Activated T-helper 9 cell treated with anti-CD3 and anti-CD28 coated beads, Interleukin-2, amount 50 U/mL, for 16 hours (primary cell): ENCODE measurements around the gene NUS1.
"Not testable (repeated sequence)": the region's sequence is repeated elsewhere in the genome, so short reads cannot be mapped to it uniquely, and the experiment has no call there.

ENCODE experiments used
- DNase-seq: peaks from one replicate; pipeline ENCODE4 v3.0.0-alpha.2; 2020; ENCODE audit warnings: low read depth

Gene NUS1

DNA sequence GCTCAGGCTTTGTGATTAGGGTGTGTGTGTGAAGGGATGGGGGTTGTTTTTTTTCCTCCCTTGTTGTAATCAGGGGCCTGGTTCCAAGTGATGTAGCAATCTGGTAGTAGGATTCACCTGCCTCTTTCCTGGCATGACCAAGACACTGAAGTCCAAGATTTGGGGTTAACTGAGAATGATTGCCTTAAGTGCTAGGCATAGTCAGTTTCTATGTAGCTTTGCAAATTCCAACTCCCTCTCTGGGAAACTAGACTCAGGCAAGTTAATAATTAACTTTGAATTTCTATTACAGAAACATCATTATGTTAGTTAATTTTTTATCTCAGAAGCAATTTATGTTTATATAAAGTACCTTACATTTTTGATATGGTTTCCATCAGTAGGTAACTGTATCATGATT lies 43.6 kb downstream of the NUS1 start:
- DNase-seq, result no peak

DNA sequence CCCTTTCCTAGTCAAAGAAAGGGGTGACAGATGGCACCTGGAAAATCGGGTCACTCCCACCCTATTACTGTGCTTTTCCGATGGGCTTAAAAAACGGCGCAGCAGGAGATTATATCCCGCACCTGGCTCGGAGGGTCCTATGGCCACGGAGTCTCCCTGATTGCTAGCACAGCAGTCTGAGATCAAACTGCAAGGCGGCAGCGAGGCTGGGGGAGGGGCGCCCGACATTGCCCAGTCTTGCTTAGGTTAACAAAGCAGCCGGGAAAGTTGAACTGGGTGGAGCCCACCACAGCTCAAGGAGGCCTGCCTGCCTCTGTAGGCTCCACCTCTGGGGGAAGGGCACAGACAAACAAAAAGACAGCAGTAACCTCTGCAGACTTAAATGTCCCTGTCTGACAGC lies 46.3 kb downstream of the NUS1 start:
- DNase-seq, result not testable (repeated sequence)

DNA sequence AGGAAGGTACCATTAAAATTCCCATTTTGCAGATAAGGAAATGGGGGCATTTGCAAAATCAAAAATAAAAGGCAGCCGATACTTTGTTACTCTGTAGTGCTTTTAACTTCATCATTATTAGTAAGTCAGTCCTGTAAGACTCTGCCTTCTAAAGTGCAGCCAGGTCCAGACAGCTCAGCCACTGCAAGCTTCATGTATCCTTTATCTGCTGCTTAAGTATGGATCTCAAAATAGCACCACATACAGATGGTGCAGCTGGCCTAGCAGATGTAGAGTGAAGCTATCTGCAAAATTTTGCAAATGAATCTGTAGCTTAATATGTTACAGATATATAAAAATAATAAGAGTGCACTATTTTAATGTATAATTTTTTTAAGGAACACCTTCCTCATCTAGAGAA lies 53.4 kb downstream of the NUS1 start:
- DNase-seq, result no peak

DNA sequence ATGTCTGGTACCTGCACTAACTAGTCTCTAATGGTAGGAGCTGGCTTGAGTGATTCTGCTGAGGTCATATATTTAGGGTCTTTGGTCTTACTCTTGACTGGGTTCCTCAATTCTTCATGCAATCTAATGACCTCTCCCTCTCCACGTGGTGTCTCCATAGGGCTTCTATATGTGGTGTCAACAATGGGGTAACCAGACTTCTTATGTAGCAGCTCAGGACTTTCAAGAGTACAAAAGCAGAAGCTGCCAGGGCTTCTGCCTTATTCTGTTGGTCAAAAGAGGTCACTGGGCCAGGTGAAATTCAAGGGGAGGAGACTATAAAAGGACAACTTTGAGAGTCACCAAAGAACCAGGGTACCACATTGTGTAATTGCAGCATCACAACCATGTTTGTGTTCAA lies 54.3 kb downstream of the NUS1 start:
- DNase-seq, result no peak

DNA sequence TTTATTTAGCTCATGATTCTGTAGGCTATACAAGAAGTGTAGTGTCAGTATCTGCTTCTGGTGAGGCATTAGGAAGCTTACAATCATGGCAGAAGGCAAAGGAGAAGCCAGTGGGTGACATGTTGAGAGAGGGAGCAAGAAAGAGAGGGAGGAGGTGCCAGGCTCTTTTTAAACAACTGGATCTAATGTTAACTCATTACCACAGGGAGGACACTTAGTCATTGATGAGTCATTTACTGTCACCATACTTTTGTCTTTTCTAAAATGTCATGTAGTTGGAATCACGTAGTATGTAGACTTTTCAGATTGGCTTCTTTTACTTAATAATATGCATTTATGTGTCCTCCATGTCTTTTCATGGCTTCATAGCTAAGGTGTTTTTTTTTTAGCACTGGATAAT lies 58.1 kb downstream of the NUS1 start:
- DNase-seq, result no peak

DNA sequence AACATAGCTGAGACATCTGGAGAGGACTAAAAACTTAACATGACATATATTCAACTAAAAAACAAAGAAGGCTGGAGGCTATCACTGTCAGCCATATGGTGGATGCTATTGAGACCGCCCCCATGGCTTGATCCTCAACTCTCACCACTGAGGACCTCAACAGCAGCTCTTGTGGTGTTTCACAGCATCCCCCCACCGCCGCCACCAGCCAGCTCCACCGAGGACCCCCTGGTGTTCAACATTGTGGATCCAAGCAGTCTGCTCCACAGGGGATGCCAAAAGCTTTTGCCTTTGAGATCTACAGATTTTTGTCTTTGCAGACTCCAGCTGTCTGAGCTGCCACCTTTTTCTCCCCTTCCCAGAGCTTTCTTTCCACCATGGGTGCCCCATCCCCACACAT lies 64.6 kb downstream of the NUS1 start:
- no peak for DNase-seq

DNA sequence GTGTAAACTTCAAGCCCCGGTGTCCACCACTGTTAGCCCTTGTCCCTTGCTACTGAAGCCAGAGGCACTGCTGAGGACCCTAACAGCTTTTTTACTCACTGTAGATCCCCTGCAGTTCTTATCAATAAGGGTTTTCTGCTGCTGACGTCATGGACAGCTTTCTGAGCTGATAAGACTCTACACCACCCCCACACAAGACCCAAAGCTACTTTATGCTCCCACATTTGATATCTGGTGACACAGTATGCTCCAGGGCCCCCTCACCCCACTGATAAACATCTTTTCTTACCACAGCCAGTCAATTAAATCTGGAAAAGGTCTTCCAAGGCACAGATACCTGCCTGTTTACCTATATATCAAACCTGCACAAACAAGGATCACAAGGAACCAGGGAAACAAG lies 65.3 kb downstream of the NUS1 start:
- DNase-seq, result no peak

DNA sequence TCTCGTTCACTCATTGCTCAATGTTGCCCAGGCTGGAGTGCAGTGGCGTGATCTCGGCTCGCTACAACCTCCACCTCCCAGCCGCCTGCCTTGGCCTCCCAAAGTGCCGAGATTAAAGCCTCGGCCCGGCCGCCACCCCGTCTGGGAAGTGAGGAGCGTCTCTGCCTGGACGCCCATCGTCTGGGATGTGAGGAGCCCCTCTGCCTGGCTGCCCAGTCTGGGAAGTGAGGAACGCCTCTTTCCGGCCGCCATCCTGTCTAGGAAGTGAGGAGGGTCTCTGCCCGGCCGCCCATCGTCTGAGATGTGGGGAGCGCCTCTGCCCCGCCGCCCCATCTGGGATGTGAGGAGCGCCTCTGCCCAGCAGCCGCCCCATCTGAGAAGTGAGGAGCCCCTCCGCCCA lies 75.4 kb downstream of the NUS1 start:
- not testable (repeated sequence) for DNase-seq
